A549 (cell line): ENCODE data around the gene ARMH3.

ENCODE experiments used
- CHD2 ChIP-seq: fragments of 150-350 bp; IDR thresholded peaks from 2 replicates; pipeline ENCODE4 v1.6.1; 2014; ENCODE audit warnings: low read length; ENCODE audit not compliant: partially characterized antibody
- CTCF ChIP-seq: fragments of >200 bp; sonication (Bioruptor Twin); formaldehyde crosslinking; IDR thresholded peaks from 3 replicates; pipeline ENCODE4 v1.5.1; 2016
- EHMT2 ChIP-seq: fragments of 200-600 bp; sonication (generic); IDR thresholded peaks from 2 replicates; pipeline ENCODE4 v1.6.1; 2016; ENCODE audit warnings: antibody characterized with exemption, low read depth, mild to moderate bottlenecking, moderate library complexity
- EP300 ChIP-seq, 2 experiments: fragments of >200 bp; sonication (Bioruptor Twin); formaldehyde crosslinking; IDR thresholded peaks; 2 replicates in 1 of 2; 3 replicates in 1 of 2; pipeline ENCODE4 v1.6.1; 2016 to 2017
- HOXA7 ChIP-seq: fragments of 250-450 bp; sonication (Bioruptor Pico); IDR thresholded peaks from 2 replicates; pipeline ENCODE4 v1.5.0; 2020; ENCODE audit warnings: mild to moderate bottlenecking, moderate library complexity
- JUN ChIP-seq, 2 experiments: fragments of >200 bp; sonication (Bioruptor Twin); formaldehyde crosslinking; IDR thresholded peaks; 2 replicates in 1 of 2; 3 replicates in 1 of 2; pipeline ENCODE4 v1.6.1; 2016 to 2017
- MAX ChIP-seq: IDR thresholded peaks from 2 replicates; pipeline ENCODE4 v1.6.1; 2012
- POLR2A ChIP-seq: IDR thresholded peaks from 2 replicates; pipeline ENCODE4 v1.6.1; 2012; ENCODE audit warnings: mild to moderate bottlenecking, low read length
- RFX5 ChIP-seq: fragments of 450-650 bp; IDR thresholded peaks from 2 replicates; pipeline ENCODE4 v1.7.1; 2014; ENCODE audit warnings: antibody characterized with exemption, mild to moderate bottlenecking, moderate library complexity
- USF2 ChIP-seq: fragments of 450-650 bp; IDR thresholded peaks from 2 replicates; pipeline ENCODE4 v1.6.1; 2014; ENCODE audit warnings: antibody characterized with exemption
- ZFP36 ChIP-seq: fragments of 450-650 bp; IDR thresholded peaks from 2 replicates; pipeline ENCODE4 v1.6.1; 2014; ENCODE audit warnings: borderline replicate concordance; ENCODE audit not compliant: partially characterized antibody

GRCh38 chr10:102066399-102067088, 10.6 kb upstream of the ARMH3 start:
- TF ChIP-seq CTCF (no peak), HOXA7 (CRISPR knock-in tag) (no peak), USF2 (no peak), JUN (IDR thresholded peaks at IDR 0.05) (no peak), POLR2A (no peak), EP300 (IDR thresholded peaks at IDR 0.05) (no peak), RFX5 (no peak), EHMT2 (no peak), CHD2 (no peak), MAX (no peak), ZFP36 (no peak)
